Measurements from ENCODE around the gene WNT8B. TPM values are rescaled to one million over a fixed set of nuclear protein-coding genes. Genes with fewer than 3 reads are reported as not detected.

Gene WNT8B
- total and polyA plus RNA-seq, 2 of the 13 experiments (the other 11 are each of a cell fraction or from before 2014, with no cell fraction given), result 0.07 to 0.20 TPM

- no peak for TF ChIP-seq RARA (CRISPR knock-in tag; IDR thresholded peaks at IDR 0.05)
- 0 out of 2 replicates have a peak, but pooled peaks have one; percentile 25 for TF ChIP-seq ZBTB25 (CRISPR knock-in tag; IDR thresholded peaks at IDR 0.05)
- no peak for TF ChIP-seq ISL2 (CRISPR knock-in tag; IDR thresholded peaks at IDR 0.05)
- no peak for TF ChIP-seq ZKSCAN1 (IDR thresholded peaks at IDR 0.05; ENCODE audit: low read length)
- TF ChIP-seq CSRNP1 (CRISPR knock-in tag; IDR thresholded peaks at IDR 0.05), result peak; percentile 84; the same call in 1 of the 2 replicates
- no peak for TF ChIP-seq ZNF720 (CRISPR knock-in tag; IDR thresholded peaks at IDR 0.05)
- peak; percentile 34; the same call in 1 of the 2 replicates for TF ChIP-seq REPIN1 (CRISPR knock-in tag; IDR thresholded peaks at IDR 0.05; ENCODE audit: borderline replicate concordance, low read depth)
- TF ChIP-seq ZNF616 (CRISPR knock-in tag; IDR thresholded peaks at IDR 0.05; ENCODE audit: low read depth), result no peak
- peak; percentile 39; the same call in 1 of the 2 replicates for TF ChIP-seq ZNF441 (CRISPR knock-in tag; IDR thresholded peaks at IDR 0.05; ENCODE audit: borderline replicate concordance)
- peak; percentile 70; the same call in 1 of the 2 replicates for TF ChIP-seq BORCS8-MEF2B (CRISPR knock-in tag; IDR thresholded peaks at IDR 0.05)
- TF ChIP-seq RBAK (CRISPR knock-in tag; IDR thresholded peaks at IDR 0.05), result 0 out of 2 replicates have a peak, but pooled peaks have one; percentile 35
- no peak for TF ChIP-seq TAF15 (IDR thresholded peaks at IDR 0.05; ENCODE audit: low read depth, low read length, poor library complexity, severe bottlenecking)
- 0 out of 2 replicates have a peak, but pooled peaks have one; percentile 30 for TF ChIP-seq ZNF317 (CRISPR knock-in tag; IDR thresholded peaks at IDR 0.05)
- TF ChIP-seq FOXC1 (CRISPR knock-in tag; IDR thresholded peaks at IDR 0.05; ENCODE audit: borderline replicate concordance), result peak; percentile 57; the same call in 1 of the 2 replicates
- peak; percentile 75; the same call in 1 of the 2 replicates for TF ChIP-seq ZNF431 (CRISPR knock-in tag; IDR thresholded peaks at IDR 0.05; ENCODE audit: borderline replicate concordance, low read depth)
- TF ChIP-seq, protein P1, sequence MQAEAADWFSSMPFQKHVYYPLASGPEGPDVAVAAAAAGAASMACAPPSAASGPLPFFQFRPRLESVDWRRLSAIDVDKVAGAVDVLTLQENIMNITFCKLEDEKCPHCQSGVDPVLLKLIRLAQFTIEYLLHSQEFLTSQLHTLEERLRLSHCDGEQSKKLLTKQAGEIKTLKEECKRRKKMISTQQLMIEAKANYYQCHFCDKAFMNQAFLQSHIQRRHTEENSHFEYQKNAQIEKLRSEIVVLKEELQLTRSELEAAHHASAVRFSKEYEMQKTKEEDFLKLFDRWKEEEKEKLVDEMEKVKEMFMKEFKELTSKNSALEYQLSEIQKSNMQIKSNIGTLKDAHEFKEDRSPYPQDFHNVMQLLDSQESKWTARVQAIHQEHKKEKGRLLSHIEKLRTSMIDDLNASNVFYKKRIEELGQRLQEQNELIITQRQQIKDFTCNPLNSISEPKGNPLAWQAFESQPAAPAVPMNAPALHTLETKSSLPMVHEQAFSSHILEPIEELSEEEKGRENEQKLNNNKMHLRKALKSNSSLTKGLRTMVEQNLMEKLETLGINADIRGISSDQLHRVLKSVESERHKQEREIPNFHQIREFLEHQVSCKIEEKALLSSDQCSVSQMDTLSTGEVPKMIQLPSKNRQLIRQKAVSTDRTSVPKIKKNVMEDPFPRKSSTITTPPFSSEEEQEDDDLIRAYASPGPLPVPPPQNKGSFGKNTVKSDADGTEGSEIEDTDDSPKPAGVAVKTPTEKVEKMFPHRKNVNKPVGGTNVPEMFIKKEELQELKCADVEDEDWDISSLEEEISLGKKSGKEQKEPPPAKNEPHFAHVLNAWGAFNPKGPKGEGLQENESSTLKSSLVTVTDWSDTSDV (CRISPR knock-in tag; IDR thresholded peaks at IDR 0.05), result peak; percentile 81; the same call in 1 of the 2 replicates
- TF ChIP-seq, protein P2, sequence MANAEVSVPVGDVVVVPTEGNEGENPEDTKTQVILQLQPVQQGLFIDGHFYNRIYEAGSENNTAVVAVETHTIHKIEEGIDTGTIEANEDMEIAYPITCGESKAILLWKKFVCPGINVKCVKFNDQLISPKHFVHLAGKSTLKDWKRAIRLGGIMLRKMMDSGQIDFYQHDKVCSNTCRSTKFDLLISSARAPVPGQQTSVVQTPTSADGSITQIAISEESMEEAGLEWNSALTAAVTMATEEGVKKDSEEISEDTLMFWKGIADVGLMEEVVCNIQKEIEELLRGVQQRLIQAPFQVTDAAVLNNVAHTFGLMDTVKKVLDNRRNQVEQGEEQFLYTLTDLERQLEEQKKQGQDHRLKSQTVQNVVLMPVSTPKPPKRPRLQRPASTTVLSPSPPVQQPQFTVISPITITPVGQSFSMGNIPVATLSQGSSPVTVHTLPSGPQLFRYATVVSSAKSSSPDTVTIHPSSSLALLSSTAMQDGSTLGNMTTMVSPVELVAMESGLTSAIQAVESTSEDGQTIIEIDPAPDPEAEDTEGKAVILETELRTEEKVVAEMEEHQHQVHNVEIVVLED (CRISPR knock-in tag; IDR thresholded peaks at IDR 0.05; ENCODE audit: borderline replicate concordance), result peak; percentile 26; the same call in 1 of the 2 replicates
- peak; percentile 86 for TF ChIP-seq GATAD1 (CRISPR knock-in tag; IDR thresholded peaks at IDR 0.05)
- no peak for TF ChIP-seq ZNF879 (CRISPR knock-in tag; IDR thresholded peaks at IDR 0.05)
- TF ChIP-seq CREB1 (IDR thresholded peaks at IDR 0.05), result peak; percentile 43; the same call in 1 of the 2 replicates
- peak; percentile 80 for TF ChIP-seq CREB1 (CRISPR knock-in tag; IDR thresholded peaks at IDR 0.05)
These were observed 66.9 kb downstream of the WNT8B start, which contains the start of gene NDUFB8 (continued) for GRCh38 chr10:100529475-100530298.

Data from HepG2 (cell line).